Muscle of leg (tissue), 11 donors: ENCODE data around the gene PABPN1L. TPM values are rescaled to one million over a fixed set of nuclear protein-coding genes. Genes with fewer than 3 reads are reported as not detected.

Source experiments
- DNase-seq: peaks from one replicate; pipeline ENCODE4 v3.0.0; 2013
- H3K27ac ChIP-seq: one replicate; pipeline ENCODE4 v1.5.1; 2013; ENCODE audit warnings: mild to moderate bottlenecking, low read length, control low read depth
- H3K27me3 ChIP-seq: one replicate; pipeline ENCODE4 v1.6.1; 2013; ENCODE audit warnings: low read length; ENCODE audit not compliant: control insufficient read depth, insufficient read depth
- H3K36me3 ChIP-seq: one replicate; pipeline ENCODE4 v1.6.1; 2013; ENCODE audit warnings: low read length; ENCODE audit not compliant: control insufficient read depth, insufficient read depth
- H3K4me1 ChIP-seq: one replicate; pipeline ENCODE4 v1.6.1; 2013; ENCODE audit warnings: low read length; ENCODE audit not compliant: control insufficient read depth, insufficient read depth
- H3K4me3 ChIP-seq: one replicate; pipeline ENCODE4 v1.5.1; 2013; ENCODE audit warnings: low read length, control low read depth
- H3K9me3 ChIP-seq: replicated peaks from 2 replicates; pipeline ENCODE4 v1.6.1; 2013; ENCODE audit warnings: low read depth, low read length; ENCODE audit not compliant: control insufficient read depth
- WGBS: methylation state at CpG from one replicate; pipeline ENCODE4 v1.1.5; 2013; ENCODE audit warnings: missing lambda C conversion rate; ENCODE audit not compliant: insufficient coverage; 5-methylcytosine and 5-hydroxymethylcytosine counted together
- polyA plus RNA-seq, 8 donors: library from polyadenylated mRNA; unstranded; fragments of 120-200 nt; gene quantifications; one replicate each; pipeline versions ENCODE4 v1.2.1 to v1.2.3, GENCODE V29; 2013; ENCODE audit warnings: inconsistent platforms in 1 of 8, low replicate concordance in 1 of 8; ENCODE audit not compliant: insufficient read length in 8 of 8, insufficient read depth in 1 of 8
- total RNA-seq: library from RNA; stranded (reverse); fragments of 120-200 nt; gene quantifications from one replicate; pipeline ENCODE4 v1.2.4, GENCODE V29; 2013

Gene PABPN1L
- total and polyA plus RNA-seq, 9 donors = 0.04 to 0.39 (median 0.14) TPM; not detected in 3

GRCh38 chr16:88821168-88821850 is 45.2 kb downstream of the PABPN1L start:
- no peaks in the 10 kb centered on the region for H3K27me3 ChIP-seq
- H3K36me3 ChIP-seq = peaks cover 34% of the 10 kb centered on the region
- no peaks in the 10 kb centered on the region for H3K9me3 ChIP-seq
- no peak for DNase-seq
- 84% methylated on average over 17 of the region's 22 CpGs for WGBS
- peaks cover 5% of the 10 kb centered on the region for H3K4me1 ChIP-seq
- no peak overlapping the region for H3K4me3 ChIP-seq
- no peak overlapping the region for H3K27ac ChIP-seq

GRCh38 chr16:88820385-88821025 is 46.0 kb downstream of the PABPN1L start:
- H3K9me3 ChIP-seq = no peaks in the 10 kb centered on the region
- H3K27ac ChIP-seq = no peak overlapping the region
- H3K36me3 ChIP-seq = peaks cover 31% of the 10 kb centered on the region
- no peak for DNase-seq
- H3K4me3 ChIP-seq = no peak overlapping the region
- no peaks in the 10 kb centered on the region for H3K27me3 ChIP-seq
- H3K4me1 ChIP-seq = peaks cover 10% of the 10 kb centered on the region
- WGBS = 66% methylated on average over 16 of the region's 20 CpGs

GRCh38 chr16:88819126-88819525 is 47.3 kb downstream of the PABPN1L start:
- H3K4me1 ChIP-seq = peaks cover 10% of the 10 kb centered on the region
- no peak overlapping the region for H3K27ac ChIP-seq
- no peaks in the 10 kb centered on the region for H3K27me3 ChIP-seq
- peaks cover 25% of the 10 kb centered on the region for H3K36me3 ChIP-seq
- H3K9me3 ChIP-seq = no peaks in the 10 kb centered on the region
- H3K4me3 ChIP-seq = no peak overlapping the region
- DNase-seq = no peak
- WGBS = 80% methylated on average over 8 of the region's 16 CpGs

- 72% methylated on average over 16 of the region's 18 CpGs for WGBS
- no peak overlapping the region for H3K4me3 ChIP-seq
- H3K4me1 ChIP-seq = peaks cover 10% of the 10 kb centered on the region
- no peaks in the 10 kb centered on the region for H3K9me3 ChIP-seq
- H3K27ac ChIP-seq = no peak overlapping the region
- H3K27me3 ChIP-seq = no peaks in the 10 kb centered on the region
- DNase-seq = no peak
- peaks cover 22% of the 10 kb centered on the region for H3K36me3 ChIP-seq
Observed at GRCh38 chr16:88818575-88818874, 47.9 kb downstream of the PABPN1L start.

- H3K36me3 ChIP-seq = peaks cover 20% of the 10 kb centered on the region
- H3K4me1 ChIP-seq = peaks cover 13% of the 10 kb centered on the region
- no peaks in the 10 kb centered on the region for H3K9me3 ChIP-seq
- no peak for DNase-seq
- no peak overlapping the region for H3K4me3 ChIP-seq
- 82% methylated on average over 37 of the region's 40 CpGs for WGBS
- no peak overlapping the region for H3K27ac ChIP-seq
- no peaks in the 10 kb centered on the region for H3K27me3 ChIP-seq
Observed at GRCh38 chr16:88817785-88818574, 48.5 kb downstream of the PABPN1L start.

- Histone ChIP-seq H3K27me3 (no peaks in the 10 kb centered on the region), H3K4me3 (no peak overlapping the region), H3K9me3 (no peaks in the 10 kb centered on the region), H3K4me1 (peaks cover 21% of the 10 kb centered on the region), H3K36me3 (peaks cover 11% of the 10 kb centered on the region), H3K27ac (no peak overlapping the region)
- 85% methylated on average over 35 of the region's 41 CpGs for WGBS
- DNase-seq = no peak
Observed at GRCh38 chr16:88816736-88817535, 49.5 kb downstream of the PABPN1L start.

GRCh38 chr16:88815901-88816589 is 50.4 kb downstream of the PABPN1L start:
- Histone ChIP-seq H3K27ac (no peak overlapping the region), H3K27me3 (no peaks in the 10 kb centered on the region), H3K4me1 (peaks cover 23% of the 10 kb centered on the region), H3K36me3 (peaks cover 2% of the 10 kb centered on the region), H3K4me3 (no peak overlapping the region), H3K9me3 (no peaks in the 10 kb centered on the region)
- WGBS = 55% methylated on average over 16 of the region's 19 CpGs
- no peak for DNase-seq

GRCh38 chr16:88815227-88815626 is 51.2 kb downstream of the PABPN1L start:
- Histone ChIP-seq H3K4me3 (no peak overlapping the region), H3K27me3 (no peaks in the 10 kb centered on the region), H3K4me1 (peaks cover 27% of the 10 kb centered on the region), H3K27ac (no peak overlapping the region), H3K9me3 (no peaks in the 10 kb centered on the region), H3K36me3 (peaks cover 1% of the 10 kb centered on the region)
- DNase-seq = no peak
- WGBS = 88% methylated on average over 7 of the region's 10 CpGs

- no peak overlapping the region for H3K27ac ChIP-seq
- H3K9me3 ChIP-seq = no peaks in the 10 kb centered on the region
- H3K4me3 ChIP-seq = no peak overlapping the region
- no peak for DNase-seq
- peaks cover 38% of the 10 kb centered on the region for H3K4me1 ChIP-seq
- no peaks in the 10 kb centered on the region for H3K27me3 ChIP-seq
- WGBS = 87% methylated on average over 10 of the region's 13 CpGs
- peaks cover 12% of the 10 kb centered on the region for H3K36me3 ChIP-seq
Observed at GRCh38 chr16:88814144-88814502, 52.3 kb downstream of the PABPN1L start.
